ENCODE results near the gene THBS3.
"Not testable (repeated sequence)": the region's sequence is repeated elsewhere in the genome, so short reads cannot be mapped to it uniquely, and the experiment has no call there.

The THBS3 gene

DNA sequence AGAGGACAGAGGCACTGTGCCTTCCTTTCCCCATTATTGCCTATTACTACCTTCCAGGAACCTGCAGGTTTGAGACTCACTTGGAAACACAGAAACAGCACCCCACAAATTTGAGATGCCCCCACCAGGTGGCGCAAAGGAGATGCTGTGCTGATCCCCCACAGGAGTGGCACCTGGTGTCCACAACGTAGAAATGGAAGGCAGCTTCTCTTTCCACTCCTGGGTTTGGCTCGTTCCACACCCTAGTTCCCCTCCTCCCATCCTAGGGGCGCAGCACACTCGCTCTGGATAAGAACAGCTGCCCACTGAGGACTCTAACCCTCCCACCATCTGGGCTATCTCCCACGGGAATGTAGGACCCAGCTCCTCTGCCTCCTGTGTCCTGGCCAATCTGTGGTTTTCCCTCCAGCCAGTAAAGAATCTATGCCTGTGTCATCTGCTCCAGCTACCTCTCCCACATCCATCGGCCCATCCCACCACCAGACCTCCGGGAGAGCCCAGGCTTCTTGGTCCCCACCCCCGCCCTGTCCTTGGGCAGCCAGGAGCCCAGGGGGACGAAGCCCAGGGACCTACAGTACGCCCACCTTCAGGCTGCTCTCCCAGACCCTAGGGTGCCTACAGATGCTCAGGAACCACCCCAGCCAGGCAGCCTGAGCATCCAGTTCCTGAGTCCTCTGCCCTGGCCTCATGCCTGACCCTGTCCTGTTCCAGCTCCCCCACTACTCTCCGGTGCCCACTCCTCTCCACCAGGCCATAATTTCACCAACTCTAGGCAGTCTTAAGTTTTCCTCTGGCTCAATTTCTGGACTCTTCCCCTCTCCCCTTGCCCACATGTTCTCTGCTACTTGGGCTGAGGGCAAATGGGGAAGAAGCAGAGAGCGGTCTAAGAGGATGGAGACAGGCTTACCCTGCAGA lies 549 bp downstream of the THBS3 start:
- DNase-seq: peak; percentile 90

DNA sequence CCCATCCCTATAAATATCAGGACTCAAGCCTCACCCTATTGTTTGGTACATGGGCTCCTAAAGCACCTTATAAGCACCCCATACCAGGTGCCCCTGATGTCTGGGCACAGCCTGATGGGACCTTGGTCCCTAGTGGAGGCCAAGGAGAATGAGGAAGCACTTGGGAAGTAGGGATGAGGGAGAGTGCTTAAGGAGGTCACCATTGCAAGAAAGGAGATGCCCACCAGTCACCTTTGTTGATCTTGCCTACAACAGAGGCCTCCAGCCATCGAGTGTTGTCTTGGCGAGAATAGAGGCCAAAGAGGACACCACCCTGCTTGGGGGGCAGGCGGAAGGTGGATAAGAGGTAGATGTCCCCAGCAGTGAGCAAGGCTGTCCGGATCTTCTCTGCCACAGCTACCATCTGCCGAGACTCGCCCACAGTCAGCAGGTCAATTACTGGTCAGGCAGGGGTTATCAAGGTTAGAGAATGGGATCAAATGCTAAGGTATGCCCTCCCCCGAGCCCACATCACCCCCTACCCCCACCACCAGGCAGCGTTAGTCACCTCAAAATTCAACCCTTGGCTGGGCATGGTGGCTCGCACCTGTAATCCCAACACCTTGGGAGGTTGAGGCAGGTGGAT lies 1.6 kb downstream of the THBS3 start:
- DNase-seq: no peak

DNA sequence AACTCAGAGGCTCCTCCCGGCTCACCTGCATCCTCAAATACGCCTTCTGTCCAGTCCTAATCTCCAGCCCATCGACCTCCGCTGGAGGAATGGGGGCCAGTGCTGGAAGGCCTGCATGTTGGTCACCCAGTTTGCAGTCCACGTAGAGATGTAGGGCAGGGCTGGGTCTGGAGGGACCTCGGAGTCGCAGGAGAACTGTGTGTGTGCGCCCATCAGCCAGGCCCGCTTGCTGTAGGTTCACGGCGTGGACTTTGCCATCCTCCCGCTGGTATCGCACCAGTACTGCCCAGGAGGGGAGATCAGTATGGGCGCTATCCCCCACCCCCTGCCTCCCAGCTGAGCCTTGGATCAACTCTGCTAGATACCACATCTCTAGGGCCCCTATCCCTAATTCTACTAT lies 2.7 kb downstream of the THBS3 start:
- no peak for DNase-seq

GRCh38 chr1:155202731-155203515 lies 4.8 kb downstream of the THBS3 start:
- DNase-seq: peak; percentile 18

- peak; percentile 17 for DNase-seq
Measured at GRCh38 chr1:155202198-155202597, 5.5 kb downstream of the THBS3 start.

DNA sequence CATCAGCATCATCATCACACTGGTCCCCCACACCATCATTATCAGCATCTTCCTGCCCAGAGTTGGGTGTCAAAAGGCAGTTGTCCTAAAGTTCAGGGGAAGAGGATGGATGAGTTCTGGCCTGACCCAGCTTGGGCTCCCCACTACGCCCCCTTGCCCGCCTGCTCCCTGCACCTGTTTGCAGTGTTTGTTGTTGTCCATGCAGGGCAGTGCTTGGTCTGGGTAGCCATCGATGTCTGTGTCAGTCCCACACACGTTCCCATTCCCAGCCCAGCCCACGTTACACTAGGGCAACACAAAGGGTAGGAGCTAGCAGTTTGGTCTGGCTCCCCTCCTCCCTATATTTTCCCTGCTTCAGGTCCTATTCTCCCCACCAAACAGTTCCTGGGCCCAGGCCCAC lies 6.8 kb downstream of the THBS3 start:
- DNase-seq: peak; percentile 7

- no peak for DNase-seq
Measured at GRCh38 chr1:155199792-155200191, 7.9 kb downstream of the THBS3 start.

DNA sequence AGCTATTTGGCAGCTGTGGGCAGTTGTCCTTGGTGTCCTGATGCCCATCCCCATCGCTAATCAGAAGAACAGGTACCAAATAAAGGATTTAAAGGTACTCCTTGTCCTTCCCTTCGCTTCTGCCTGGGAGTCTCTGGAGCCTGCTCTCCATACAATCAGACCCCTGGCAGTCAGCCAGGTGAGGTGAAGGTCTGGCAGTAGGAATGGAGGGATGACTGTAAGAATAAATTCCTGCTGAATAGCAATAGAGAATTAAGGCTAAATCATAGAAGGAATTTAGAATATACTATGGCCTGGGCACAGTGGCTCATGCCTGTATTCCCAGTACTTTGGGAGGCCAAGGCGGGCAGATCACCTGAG lies 9.2 kb downstream of the THBS3 start:
- no peak for DNase-seq

- no peak for DNase-seq
Measured at GRCh38 chr1:155197901-155198546, 9.7 kb downstream of the THBS3 start.

- DNase-seq: peak; percentile 19
Measured at GRCh38 chr1:155196893-155197638, 10.6 kb downstream of the THBS3 start.

DNA sequence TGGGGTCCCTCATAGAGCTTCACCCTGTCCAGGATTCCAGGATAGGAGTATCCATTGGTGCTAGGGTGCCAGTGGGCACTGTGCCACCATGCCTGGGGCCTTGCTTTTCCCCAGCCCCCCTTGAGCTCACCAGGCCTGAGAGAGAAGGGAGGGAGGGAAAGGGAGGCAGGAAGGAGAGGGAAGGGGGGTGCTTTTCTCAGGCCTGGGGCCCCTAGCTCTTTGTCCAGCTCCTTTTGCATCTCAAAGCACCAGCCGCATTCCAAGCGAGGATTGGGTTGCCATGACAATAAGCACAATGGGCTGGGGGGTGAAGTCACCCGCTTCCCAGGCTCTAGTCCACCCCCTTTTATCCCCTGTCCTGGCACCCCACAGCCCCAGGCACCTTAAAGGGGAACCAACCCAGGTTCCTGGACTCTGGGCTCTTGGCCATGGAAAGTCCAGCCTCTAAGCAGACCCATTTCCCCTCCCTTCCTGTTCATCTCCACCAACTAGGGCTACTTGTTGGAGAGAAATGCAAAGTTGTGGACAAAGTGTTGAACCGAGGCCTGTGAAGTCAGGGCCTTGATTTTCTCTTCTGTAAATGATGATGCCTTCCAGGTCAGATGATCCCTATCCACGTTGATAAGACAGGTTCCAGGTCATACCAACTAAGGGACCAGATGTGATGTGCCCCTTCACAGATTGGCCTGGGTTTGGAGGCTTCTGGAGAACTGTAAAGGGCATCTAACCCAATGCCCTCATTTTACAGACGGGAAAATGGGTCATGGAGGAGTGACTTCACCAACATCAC lies 11.4 kb downstream of the THBS3 start:
- peak; percentile 27 for DNase-seq

GRCh38 chr1:155195201-155196102 lies 12.2 kb downstream of the THBS3 start:
- DNase-seq: no peak

DNA sequence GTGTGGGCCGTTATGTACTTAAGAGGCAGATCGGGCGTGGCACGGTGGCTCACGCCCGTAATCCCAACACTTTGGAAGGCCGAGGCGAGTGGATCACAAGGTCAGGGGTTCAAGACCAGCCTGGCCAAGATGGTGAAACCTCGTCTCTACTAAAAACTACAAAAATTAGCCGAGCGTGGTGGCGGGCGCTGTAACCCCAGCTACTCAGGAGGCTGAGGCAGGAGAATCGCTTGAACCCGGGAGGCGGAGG lies 13.8 kb downstream of the THBS3 start:
- DNase-seq: not testable (repeated sequence)

DNA sequence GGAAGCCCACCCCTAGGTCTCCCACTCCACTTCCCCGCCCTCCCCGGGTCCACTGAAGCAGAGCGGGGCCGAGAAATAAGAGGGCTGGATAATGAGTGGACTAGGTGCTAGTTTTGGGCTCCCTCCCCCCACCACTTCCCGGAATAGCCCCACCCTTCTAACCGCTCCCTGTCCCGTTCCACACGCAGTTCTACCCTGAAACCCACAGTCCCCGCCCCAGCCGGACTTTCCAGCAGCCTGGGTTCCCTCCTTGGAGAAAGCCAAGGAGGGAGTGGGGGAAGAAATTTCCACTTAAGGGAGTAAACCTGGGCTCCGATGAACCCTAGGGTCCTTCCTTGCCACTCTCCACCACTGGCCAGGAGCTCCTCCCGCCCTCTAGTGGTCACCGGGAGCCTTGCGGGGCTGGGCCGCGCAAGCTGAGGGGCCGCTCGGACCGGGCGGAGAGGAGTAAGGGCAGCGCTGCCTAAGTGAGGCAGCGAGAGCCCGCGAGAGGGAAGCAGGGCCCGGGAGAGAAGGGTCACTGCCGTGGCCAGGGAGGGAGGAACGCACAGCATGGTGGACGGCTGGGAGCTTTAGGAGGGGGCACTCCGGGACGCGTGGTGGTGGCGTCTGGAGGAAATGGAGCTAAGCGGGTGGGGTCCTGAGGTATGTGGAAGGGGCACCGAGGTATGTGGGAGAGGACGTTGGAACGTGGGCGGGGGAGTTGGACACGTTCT lies 14.3 kb downstream of the THBS3 start:
- peak; percentile 94 for DNase-seq

DNA sequence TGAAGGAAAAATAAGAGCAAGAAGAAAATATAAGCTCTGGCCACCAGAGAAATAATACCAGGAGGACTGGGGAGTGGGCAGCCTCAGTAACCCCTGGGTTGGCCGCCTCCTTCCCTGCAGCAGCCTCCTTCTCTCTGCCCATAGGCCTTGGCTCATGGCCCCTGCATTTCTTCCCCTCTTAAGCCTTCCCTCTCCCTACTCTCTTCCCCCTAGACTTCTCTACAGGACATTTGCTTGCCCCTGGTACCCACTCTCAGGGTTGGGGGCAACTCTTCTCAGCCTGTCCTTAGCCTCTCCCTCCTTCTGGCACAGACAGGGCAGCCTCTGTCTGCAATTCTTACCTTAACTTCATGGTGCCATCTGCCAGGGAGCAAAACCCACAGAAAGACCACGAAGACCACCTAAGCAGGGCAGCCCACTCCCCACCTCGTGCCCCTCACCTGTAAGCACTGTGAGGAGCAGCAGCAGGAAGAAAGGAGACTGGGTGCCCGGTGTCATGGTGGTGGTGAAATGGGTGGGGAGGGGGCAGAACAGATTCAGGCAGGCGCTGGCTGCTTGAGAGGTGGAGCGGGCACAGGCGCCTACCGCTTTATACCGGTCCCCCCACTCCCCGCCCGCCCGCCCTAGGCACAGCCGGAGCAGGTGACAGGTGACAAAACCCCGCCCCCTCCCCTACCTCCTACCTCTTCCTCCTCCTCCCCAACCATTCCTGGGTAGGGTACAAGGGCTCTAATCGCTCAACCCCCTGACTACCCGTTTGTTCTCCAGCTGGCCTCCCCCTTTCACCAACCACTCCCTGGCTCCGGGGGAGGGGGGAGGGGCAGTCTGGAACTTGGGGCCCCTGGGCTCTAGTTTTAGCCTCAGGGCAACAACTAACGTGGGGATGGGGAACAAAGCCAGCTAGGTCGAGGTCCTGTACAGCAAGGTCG lies 15.1 kb downstream of the THBS3 start:
- no peak for DNase-seq

- DNase-seq: peak; percentile 47
Measured at GRCh38 chr1:155191904-155192303, 15.8 kb downstream of the THBS3 start.

- not testable (repeated sequence) for DNase-seq
Measured at GRCh38 chr1:155189926-155190325, 17.8 kb downstream of the THBS3 start.

DNA sequence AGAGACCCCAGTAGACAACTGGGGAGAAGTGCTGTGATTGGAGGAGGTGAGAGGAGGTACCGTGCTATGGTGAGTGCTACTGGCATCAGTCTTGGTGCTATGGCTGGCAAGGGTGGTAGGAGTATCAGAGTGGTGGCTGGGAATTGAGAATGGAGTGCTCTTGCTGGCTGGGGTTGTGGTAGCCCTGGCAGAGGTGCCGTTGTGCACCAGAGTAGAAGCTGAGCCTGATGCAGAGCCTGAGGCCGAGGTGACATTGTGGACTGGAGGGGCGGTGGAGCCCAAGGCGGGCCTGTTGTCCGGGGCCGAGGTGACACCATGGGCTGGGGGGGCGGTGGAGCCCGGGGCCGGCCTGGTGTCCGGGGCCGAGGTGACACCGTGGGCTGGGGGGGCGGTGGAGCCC lies 19.4 kb downstream of the THBS3 start:
- peak; percentile 16 for DNase-seq

GRCh38 chr1:155187456-155187891 lies 20.2 kb downstream of the THBS3 start:
- peak; percentile 13 for DNase-seq

Measured in right hindlimb (tissue), 1 donor.